ENCODE results near the gene CDIPT. TPM values are rescaled to one million over a fixed set of nuclear protein-coding genes. Genes with fewer than 3 reads are reported as not detected.

CDIPT gene
- total RNA-seq, 1 experiment from 2014 or later = 58.3 TPM

DNA sequence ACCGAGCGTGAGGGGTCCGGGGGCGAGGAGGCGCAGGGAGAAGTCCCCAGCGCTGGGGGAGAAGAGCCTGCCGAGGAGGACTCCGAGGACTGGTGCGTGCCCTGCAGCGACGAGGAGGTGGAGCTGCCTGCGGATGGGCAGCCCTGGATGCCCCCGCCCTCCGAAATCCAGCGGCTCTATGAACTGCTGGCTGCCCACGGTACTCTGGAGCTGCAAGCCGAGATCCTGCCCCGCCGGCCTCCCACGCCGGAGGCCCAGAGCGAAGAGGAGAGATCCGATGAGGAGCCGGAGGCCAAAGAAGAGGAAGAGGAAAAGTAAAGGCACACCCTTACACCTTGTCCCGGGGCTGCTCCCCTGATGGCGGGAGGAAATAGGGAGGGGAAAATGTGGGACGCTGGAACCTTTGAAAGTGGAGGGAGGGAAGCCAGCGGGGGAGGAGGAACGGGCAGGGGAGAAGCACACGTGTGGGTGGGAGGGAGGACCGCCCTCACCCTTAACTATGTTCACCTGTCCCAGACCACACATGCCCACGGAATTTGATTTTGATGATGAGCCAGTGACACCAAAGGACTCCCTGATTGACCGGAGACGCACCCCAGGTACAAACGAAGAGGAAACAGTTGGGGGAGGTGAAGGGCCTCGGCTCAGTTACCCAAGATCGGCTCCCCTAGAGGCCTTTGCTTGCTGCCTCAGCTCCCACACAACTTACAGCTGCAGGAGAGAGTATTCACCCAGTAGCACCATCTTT, 46.2 kb downstream of the CDIPT start (continued):
- TF ChIP-seq ZBTB33 (IDR thresholded peaks at IDR 0.05; ENCODE audit: extremely low read depth, insufficient replicate concordance, low read length) = no peak
- peak; percentile 23 for TF ChIP-seq YY1 (IDR thresholded peaks at IDR 0.05; ENCODE audit: extremely low read depth, insufficient replicate concordance, low read depth, low read length)
- TF ChIP-seq ZFX (IDR thresholded peaks at IDR 0.05) = 0 out of 2 replicates have a peak, but pooled peaks have one; percentile 47
- TF ChIP-seq FOSL1 (IDR thresholded peaks at IDR 0.05; ENCODE audit: low read depth) = no peak

- BruUV-seq (replicated peaks) = TSS peak; percentile 48
- DNase-seq (ENCODE audit: low read depth, low spot score) (peak; percentile 99), ATAC-seq (peak; percentile 69)
- no peaks in the 10 kb centered on the region; the same call in 1 of the 2 replicates for H4K20me1 ChIP-seq (ENCODE audit: insufficient read depth)
- CTCF ChIA-PET = interaction anchor here (0.6 to 2.1 kb wide), 20 partner anchors 9 to 216 kb away, joined by 3 to 33 read pairs (median 4); partner anchors contain the start of genes ASPHD1, CDIPT, KIF22 and MAZ
- RAD21 ChIA-PET (ENCODE audit: low non-redundant PET in 1 of 2, low total read pairs in 2 of 2, uncharacterized antibody in 2 of 2, unreplicated experiment in 2 of 2) = interaction anchor here (0.5 to 1.2 kb wide), 7 partner anchors 8 to 579 kb away, joined by 3 to 9 read pairs (median 4); partner anchors contain the start of genes MAZ (in 1 of the 2) and ZNF48 (in 1 of the 2)
- H3K9me3 ChIP-seq (ENCODE audit: control insufficient read depth in 1 of 2, insufficient read depth in 1 of 2, low read depth in 1 of 2, low read length in 2 of 2) = no peaks in the 10 kb centered on the region
- H3K4me3 ChIP-seq (replicated peaks in 1 of 2; ENCODE audit: low read depth in 1 of 2, low read length in 2 of 2) = peak within 1 kb of the TSS; percentile 87 to 98
- H3K27ac ChIP-seq (ENCODE audit: low read depth, low read length) = peak within 1 kb of the TSS; percentile 98
- POLR2A ChIA-PET = interaction anchor here (0.9 to 2.2 kb wide), 9 partner anchors 8 to 205 kb away, joined by 3 to 20 read pairs (median 4); partner anchors contain the start of genes ASPHD1, KIF22, SEZ6L2 and TAOK2
- peak within 1 kb of the TSS; percentile 56 for H2AFZ ChIP-seq (ENCODE audit: low read depth, low read length, poor library complexity, severe bottlenecking)
- intact Hi-C loops (cut with micrococcal nuclease) = loop anchor here (2.0 to 5.0 kb wide), 2 partner anchors 46 to 115 kb away; partner anchors contain the start of gene CDIPT
- H3K4me1 ChIP-seq (ENCODE audit: control insufficient read depth in 1 of 2, insufficient read depth in 2 of 2, low read length in 2 of 2) = peaks cover 32 to 78% of the 10 kb centered on the region in 2 experiments
- no peaks in the 10 kb centered on the region for H3K9me2 ChIP-seq (ENCODE audit: insufficient read depth)
- H3K9ac ChIP-seq (ENCODE audit: low read length) = peak within 1 kb of the TSS; percentile 97
- peak within 1 kb of the TSS; percentile 78 for H3K4me2 ChIP-seq (ENCODE audit: low read length)
- H3K36me3 ChIP-seq (ENCODE audit: control insufficient read depth in 1 of 2, insufficient read depth in 2 of 2, low read length in 2 of 2) = peaks cover 0 to 8% of the 10 kb centered on the region in 2 experiments; a peak in 2 of 4 replicates
- H3K79me2 ChIP-seq (ENCODE audit: insufficient read depth, low read length) = peaks cover 44% of the 10 kb centered on the region
- H3K27me3 ChIP-seq (ENCODE audit: insufficient read depth, low read length) = no peaks in the 10 kb centered on the region
- TF ChIP-seq ZFX (IDR thresholded peaks at IDR 0.05) (peak; percentile 70), ZBTB33 (IDR thresholded peaks at IDR 0.05; ENCODE audit: extremely low read depth, insufficient replicate concordance, low read length) (no peak), EZH2 (IDR thresholded peaks at IDR 0.05) (no peak), YY1 (IDR thresholded peaks at IDR 0.05; ENCODE audit: extremely low read depth, insufficient replicate concordance, low read depth, low read length) (peak; percentile 100), SP1 (IDR thresholded peaks at IDR 0.05; ENCODE audit: low read depth) (no peak), EZH2phosphoT487 (IDR thresholded peaks at IDR 0.05; ENCODE audit: borderline replicate concordance) (no peak), REST (IDR thresholded peaks at IDR 0.05; ENCODE audit: low read depth) (no peak), CEBPB (IDR thresholded peaks at IDR 0.05; ENCODE audit: low read depth) (no peak), EGR1 (IDR thresholded peaks at IDR 0.05; ENCODE audit: low read depth) (no peak), POLR2A (IDR thresholded peaks at IDR 0.05; ENCODE audit: borderline replicate concordance, extremely low read depth, insufficient read depth, insufficient read length) (peak; percentile 85)
- TF ChIP-seq, protein P1, sequence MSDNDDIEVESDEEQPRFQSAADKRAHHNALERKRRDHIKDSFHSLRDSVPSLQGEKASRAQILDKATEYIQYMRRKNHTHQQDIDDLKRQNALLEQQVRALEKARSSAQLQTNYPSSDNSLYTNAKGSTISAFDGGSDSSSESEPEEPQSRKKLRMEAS (IDR thresholded peaks at IDR 0.05) = no peak
Observed at GRCh38 chr16:29815793-29816693, 47.0 kb downstream of the CDIPT start, which contains the start of gene PAGR1. TSS of gene PAGR1 (plus strand) at chr16:29816152. CDS start at chr16:29816526, 374 bp downstream.

Data from HCT116 (cell line).